Left colon (tissue), 2 donors: ENCODE data around the gene RNGTT. TPM values are rescaled to one million over a fixed set of nuclear protein-coding genes. Genes with fewer than 3 reads are reported as not detected.

Experiments used
- ATAC-seq: fragments of 200-7000 bp; cut with Tn5 transposase; one replicate; pipeline ENCODE4 v1.9.1; 2020; ENCODE audit warnings: mild to moderate bottlenecking, moderate library complexity
- DNase-seq, 2 donors: peaks; one replicate each; pipeline ENCODE4 v3.0.0-alpha.2; 2020
- intact Hi-C, 2 donors: fragments of 100-400 bp; cut with DNase I in 1 of 2; cut with micrococcal nuclease in 1 of 2; formaldehyde crosslinking; loops; one replicate each; pipeline versions ENCODE4 v1.11.2 to v1.14.0; 2022; cut with DNase I, micrococcal nuclease
- total RNA-seq, 2 donors: library from RNA; stranded (reverse); fragmentation: NEBNext Ultra II Directional; extraction: Animal tissue kit (Norgen Biotek cat#: 25700); gene quantifications; one replicate each; pipeline ENCODE4 v1.2.1, GENCODE V29; 2021
- donor health status: DM: no; HTN: no; CAD: no.
- donor health status: DM: yes; HTN: yes; CAD: no.

RNGTT gene
- total RNA-seq, 2 donors from 2014 or later = 8.7 to 10.1 TPM

- DNase-seq (no peak), ATAC-seq (no peak)
- intact Hi-C loops = no loop called here
Measured at GRCh38 chr6:88708197-88708744, 255.1 kb downstream of the RNGTT start.

GRCh38 chr6:88705601-88706000, 257.8 kb downstream of the RNGTT start:
- ATAC-seq = no peak
- DNase-seq = no peak
- intact Hi-C loops = no loop called here

DNA sequence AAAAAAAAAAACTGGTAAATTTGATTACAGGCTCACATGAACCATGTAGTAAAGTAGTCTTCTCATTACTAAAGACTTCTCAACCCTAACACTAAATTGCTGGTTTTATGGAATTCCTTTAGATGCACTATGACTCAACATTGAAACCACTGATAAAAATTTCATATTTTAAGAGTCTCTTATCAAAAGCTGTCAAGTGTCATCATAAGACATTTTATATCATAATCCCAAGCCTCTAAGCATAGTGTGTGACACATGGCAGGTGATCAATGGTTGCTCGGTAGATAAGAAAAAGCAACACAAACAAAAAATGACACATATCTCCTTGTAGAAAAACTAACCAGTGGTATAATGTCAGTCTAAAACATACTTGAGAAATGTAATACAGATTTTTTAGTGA, 258.4 kb downstream of the RNGTT start:
- intact Hi-C loops = no loop called here
- ATAC-seq = no peak
- DNase-seq = no peak

- intact Hi-C loops = no loop called here
- no peak for DNase-seq
- ATAC-seq = no peak
Measured at GRCh38 chr6:88702956-88703556, 260.4 kb downstream of the RNGTT start.

GRCh38 chr6:88698661-88699060, 264.8 kb downstream of the RNGTT start:
- intact Hi-C loops = no loop called here

DNA sequence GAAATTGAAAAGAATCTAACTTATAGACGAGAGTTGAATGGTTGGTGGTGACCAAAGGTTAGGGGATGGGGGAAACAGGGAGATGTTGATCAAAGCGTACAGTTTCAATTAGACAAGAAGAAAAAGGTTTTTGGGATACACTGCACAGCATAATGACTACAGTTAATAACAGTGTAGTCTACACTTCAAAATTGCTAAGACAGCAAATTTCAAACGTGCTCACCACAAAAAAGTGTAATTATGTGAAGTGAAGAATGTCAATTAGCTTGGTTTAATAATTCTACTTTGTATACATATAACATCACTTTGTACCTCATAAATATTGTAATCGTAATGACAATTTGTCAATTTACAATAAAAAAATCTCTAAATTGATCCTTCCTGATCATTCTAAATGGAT, 267.5 kb downstream of the RNGTT start:
- DNase-seq (no peak), ATAC-seq (no peak)
- intact Hi-C loops = no loop called here

More at GRCh38 chr6:88698661-88699060, 264.8 kb downstream of the RNGTT start:
- DNase-seq = no peak
- ATAC-seq = no peak

GRCh38 chr6:88683734-88684133, 279.7 kb downstream of the RNGTT start:
- ATAC-seq (no peak), DNase-seq (no peak)
- intact Hi-C loops = no loop called here

- ATAC-seq = no peak
Measured at GRCh38 chr6:88680654-88681053, 282.8 kb downstream of the RNGTT start.

DNA sequence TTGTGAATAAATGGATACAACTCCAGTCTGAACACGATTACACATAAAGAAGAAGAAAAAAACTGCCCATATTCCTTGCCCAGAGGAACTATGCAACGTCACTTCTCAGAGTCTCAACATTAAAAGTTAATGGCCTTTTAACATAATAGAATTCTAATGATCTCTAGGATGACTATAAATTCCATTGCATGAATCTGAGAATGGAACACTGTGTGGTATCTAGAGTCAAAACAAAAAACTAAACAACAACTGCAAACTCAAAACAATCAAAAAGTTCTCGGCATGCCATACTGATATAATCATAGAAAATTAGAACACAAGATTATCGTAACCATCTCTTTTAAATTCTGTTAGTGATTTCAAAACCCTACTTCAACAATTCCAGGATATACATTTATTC, 283.6 kb downstream of the RNGTT start:
- DNase-seq (no peak), ATAC-seq (no peak)
- intact Hi-C loops = no loop called here

More at GRCh38 chr6:88680654-88681053, 282.8 kb downstream of the RNGTT start:
- intact Hi-C loops = no loop called here
- DNase-seq = no peak

DNA sequence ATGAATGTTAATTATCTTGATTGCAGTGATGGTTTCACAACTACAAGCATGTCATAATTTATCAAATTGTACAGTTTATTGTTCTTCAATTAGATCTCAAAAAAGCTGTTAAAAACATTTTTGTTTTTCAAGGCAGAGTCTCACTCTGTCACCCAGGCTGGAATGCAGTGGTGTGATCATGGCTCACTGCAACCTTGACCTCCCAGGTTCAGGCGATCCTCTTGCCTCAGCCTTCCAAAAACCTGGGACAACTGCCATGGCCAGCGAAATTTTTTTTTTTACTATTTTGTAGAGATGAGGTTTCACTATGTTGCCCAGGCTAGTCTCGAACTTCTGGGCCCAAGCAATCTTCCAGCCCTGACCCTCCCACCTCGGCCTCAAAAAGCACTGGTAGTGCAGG, 286.1 kb downstream of the RNGTT start:
- no peak for ATAC-seq
- intact Hi-C loops = no loop called here

DNA sequence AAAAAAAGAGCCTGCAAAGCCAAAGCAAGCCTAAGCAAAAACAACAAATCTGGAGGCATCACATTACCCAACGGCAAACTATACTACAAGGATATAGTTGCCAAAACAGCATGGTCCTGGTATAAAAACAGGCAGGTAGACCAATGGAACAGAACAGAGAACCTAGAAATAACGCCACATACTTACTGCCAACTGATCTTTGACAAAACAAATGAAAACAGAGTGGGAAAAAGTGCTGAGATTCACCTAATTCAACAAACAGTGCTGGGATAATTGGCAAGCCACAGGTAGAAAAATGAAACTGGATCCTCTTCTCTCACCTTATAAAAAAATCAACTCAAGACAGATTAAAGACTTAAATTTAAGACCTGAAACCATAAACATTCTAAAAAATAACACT, 291.8 kb downstream of the RNGTT start:
- DNase-seq = no peak
- no peak for ATAC-seq
- intact Hi-C loops = no loop called here

More for the DNA sequence above, 286.1 kb downstream of the RNGTT start:
- no peak for DNase-seq

- no peak for ATAC-seq
- intact Hi-C loops = no loop called here
- no peak for DNase-seq
Measured at GRCh38 chr6:88670369-88670768, 293.0 kb downstream of the RNGTT start.

- ATAC-seq (no peak), DNase-seq (no peak)
- intact Hi-C loops = no loop called here
Measured at GRCh38 chr6:88669475-88669874, 293.9 kb downstream of the RNGTT start.

GRCh38 chr6:88666901-88667300, 296.5 kb downstream of the RNGTT start:
- intact Hi-C loops = no loop called here
- DNase-seq (no peak), ATAC-seq (no peak)

- no peak for DNase-seq
- intact Hi-C loops = no loop called here
- ATAC-seq = no peak
Measured at GRCh38 chr6:88665131-88665530, 298.3 kb downstream of the RNGTT start.

DNA sequence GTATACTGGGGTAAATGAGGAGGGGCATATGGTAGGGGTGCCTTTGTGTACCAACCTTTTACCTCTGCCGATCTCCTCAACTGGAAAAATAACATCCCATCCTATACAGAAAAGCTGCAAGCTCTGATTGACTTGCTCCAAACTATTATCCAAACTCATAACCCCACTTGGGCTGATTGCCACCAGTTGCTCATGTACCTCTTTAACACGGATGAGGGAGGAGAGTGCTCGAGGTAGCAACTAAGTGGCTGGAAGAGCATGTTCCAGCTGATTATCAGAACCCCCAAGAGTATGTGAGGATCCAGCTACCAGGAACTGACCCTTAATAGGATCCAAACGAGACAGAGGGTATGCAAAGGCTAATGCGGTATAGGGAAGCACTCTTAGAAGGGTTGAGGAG, 299.6 kb downstream of the RNGTT start:
- intact Hi-C loops = no loop called here
- ATAC-seq (no peak), DNase-seq (no peak)

GRCh38 chr6:88662653-88663174, 300.7 kb downstream of the RNGTT start:
- no peak for ATAC-seq
- intact Hi-C loops = no loop called here

GRCh38 chr6:88662163-88662580, 301.2 kb downstream of the RNGTT start:
- peak in 1 of 2 donors; percentile 52 for DNase-seq
- peak; percentile 61 for ATAC-seq
- intact Hi-C loops = no loop called here

More at GRCh38 chr6:88662653-88663174, 300.7 kb downstream of the RNGTT start:
- no peak for DNase-seq

DNA sequence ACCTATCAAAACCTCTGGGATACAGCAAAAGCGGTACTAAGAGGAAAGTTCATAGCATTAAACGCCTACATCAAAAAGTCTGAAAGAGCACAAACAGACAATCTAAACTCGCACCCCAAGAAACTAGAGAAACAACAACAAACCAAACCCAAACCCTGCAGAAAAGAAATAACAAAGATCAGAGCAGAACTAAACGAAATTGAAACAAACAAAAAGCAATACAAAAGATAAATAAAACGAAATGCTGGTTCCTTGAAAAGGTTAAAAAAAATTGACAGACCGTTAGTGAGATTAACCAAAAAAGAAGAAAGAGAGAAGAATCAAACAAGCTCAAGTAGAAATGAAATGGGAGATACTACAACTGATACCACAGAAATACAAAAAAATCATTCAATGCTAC, 302.3 kb downstream of the RNGTT start:
- DNase-seq = no peak
- intact Hi-C loops = no loop called here
- no peak for ATAC-seq

DNA sequence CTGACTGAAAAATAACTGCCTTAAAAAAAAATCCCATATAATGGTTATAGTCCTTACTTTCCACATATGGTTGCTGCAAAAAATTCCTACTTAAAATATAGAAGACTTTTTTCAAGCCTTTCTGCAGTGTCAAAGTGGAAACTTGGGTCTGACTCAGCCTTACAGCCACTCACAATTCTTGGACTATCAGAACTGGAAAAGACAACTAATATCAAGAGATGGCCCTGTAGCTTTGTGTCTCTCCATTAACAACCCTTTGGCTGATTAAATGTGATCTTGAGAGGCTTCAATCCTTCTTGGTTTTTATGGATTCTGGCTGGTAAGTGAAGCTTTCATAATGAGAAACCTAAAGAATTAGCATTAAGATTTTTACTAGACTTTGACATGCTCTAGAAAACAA, 307.8 kb downstream of the RNGTT start:
- intact Hi-C loops = no loop called here
- ATAC-seq (no peak), DNase-seq (no peak)

DNA sequence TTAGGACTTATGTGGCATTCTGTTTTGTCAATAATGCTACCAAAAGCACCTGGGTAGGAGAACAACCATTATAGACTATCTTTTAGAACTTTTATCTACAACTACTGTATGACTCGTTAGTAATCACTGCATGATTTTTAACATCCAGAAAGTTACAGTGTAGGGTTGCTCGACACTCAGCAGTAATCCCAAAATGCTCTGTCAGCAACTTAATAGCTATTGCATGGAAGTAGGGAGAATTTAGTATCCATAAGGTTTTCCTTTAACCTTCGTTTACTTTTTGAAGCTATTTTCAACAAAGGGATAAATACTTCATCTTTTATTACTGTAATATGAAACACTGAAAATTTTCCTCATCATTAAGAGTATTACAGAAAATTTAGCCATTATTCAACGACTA, 309.5 kb downstream of the RNGTT start:
- intact Hi-C loops = no loop called here
- no peak for DNase-seq
- no peak for ATAC-seq
